NCI-H69 (cell line): ENCODE results near the gene PITHD1.
A peak's percentile ranks its signal among the peaks of the same experiment; 100 is the strongest.
"Not testable (repeated sequence)": the region's sequence is repeated elsewhere in the genome, so short reads cannot be mapped to it uniquely, and the experiment has no call there.

Source experiments
- DNase-seq: peaks from one replicate; lab custom pipeline; 2025; lab: John Stamatoyannopoulos, UW

The PITHD1 gene

DNA sequence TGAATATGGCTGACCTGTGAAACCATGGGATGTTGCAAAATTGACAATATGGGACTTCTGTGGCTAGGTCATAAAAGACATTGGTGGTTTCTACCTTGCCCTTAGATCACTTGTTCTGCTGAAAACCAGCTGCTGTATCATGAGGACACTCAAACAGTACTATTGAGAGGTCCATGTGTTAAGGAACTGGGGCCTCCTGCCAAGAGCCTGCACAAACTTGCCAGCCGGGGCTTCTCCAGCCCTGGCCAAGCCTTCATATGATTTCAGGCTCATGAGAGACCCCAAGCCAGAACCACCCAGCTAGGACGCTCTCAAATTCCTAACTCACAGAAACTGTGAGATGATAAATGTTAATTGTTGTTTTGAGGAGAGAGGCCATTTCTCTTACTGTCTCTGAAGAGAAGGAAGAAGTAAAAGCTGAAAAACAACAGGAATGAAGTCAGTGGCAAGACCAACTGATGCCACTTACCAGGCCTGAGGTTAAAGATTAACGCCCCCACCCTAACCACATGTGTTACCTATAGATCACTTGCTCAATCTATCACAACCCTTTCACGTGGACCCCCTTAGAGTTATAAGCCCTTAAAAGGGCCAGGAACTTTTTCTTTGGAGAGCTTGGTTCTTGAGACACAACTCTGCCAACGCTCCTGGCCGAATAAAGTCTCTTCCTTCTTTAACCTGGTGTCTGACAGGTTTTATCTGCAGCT is 3.9 kb upstream of the PITHD1 start:
- no peak for DNase-seq

DNA sequence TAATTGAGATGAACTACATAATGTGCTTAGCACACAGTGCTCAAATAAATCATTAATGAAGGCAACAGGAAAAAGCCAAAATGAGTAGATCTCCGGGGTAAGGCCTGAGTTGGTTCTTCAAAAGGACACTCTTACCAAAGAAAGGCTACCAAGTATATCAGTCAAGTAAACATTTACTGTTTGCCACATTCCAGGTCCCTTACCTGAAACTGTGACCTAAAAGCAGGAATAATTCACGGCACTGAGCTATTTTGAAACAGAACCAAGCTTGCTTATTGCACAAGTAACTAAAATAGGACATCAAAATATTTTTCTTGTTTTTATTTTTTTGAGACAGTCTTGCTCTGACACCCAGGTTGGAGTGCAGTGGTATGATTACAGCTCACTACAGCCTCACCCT is 2.0 kb upstream of the PITHD1 start:
- no peak for DNase-seq

DNA sequence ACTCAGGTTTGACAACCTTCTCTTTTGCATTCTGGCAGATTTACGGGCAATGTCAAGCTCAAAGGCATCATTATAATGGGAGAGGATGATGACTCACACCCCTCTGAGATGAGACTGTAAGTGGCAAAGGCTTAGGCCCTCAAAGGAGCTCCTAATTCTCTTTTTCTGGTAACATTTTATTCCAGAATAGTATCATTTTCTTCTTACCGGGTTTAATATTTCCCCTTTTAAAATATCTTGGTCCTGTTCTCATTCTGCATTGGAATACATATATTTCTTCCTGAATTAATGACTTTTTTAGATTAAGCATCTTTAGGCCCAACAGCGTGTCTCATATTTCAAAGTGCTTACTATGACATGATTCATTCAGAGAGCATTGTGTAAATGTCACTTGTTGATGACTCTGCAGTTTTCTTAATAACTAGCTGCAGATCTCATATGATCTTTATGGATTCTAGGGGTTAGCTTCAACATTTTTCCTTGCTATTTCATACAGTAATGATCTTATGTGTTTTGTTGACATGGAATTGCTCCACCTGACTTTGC is 1.7 kb downstream of the PITHD1 start:
- peak; percentile 53 for DNase-seq

DNA sequence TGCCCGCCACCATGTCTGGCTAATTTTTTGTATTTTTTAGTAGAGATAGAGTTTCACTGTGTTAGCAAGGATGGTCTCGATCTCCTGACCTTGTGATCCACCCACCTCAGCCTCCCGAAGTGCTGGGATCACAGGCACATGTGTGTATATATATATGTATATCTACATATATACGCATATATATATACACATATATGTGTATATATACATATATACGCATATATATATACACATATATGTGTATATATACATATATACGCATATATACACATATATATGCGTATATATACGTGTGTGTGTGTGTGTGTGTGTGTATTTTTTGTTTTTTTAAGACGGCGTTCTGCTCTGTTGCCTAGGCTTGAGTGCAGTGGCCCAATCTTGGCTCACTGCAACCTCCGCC is 4.9 kb downstream of the PITHD1 start:
- not testable (repeated sequence) for DNase-seq

- no peak for DNase-seq
These were observed 6.6 kb downstream of the PITHD1 start for GRCh38 chr1:23784846-23785245.

DNA sequence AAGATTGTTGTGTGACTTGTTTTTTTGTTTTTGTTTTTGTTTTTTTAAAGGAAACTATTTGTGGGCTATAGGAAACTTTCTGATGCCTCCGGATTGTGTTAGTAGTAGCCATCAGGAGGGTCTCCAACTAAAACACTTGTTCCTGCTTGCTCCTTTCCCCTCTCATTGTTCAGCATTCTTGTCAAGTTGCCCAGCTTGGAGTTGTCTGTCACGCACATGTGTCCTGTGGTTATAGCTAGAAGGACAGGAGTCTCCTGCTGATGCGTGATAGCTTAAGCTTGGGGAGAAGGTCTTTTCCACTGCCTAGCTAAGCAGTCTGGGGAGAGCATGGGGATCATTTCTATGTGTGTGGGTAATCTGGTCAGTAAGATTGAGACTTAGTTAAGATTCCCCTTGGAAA is 9.5 kb downstream of the PITHD1 start:
- no peak for DNase-seq

- no peak for DNase-seq
These were observed 10.5 kb downstream of the PITHD1 start for GRCh38 chr1:23788695-23789094.

- DNase-seq, result peak; percentile 86
These were observed 12.7 kb downstream of the PITHD1 start, which contains the start of gene LYPLA2 for GRCh38 chr1:23790696-23791515. LYPLA2 (plus strand) TSS chr1:23791145; CDS start chr1:23792683, 1,538 bp downstream.

GRCh38 chr1:23791516-23792047 is 13.4 kb downstream of the PITHD1 start:
- peak; percentile 44 for DNase-seq

DNA sequence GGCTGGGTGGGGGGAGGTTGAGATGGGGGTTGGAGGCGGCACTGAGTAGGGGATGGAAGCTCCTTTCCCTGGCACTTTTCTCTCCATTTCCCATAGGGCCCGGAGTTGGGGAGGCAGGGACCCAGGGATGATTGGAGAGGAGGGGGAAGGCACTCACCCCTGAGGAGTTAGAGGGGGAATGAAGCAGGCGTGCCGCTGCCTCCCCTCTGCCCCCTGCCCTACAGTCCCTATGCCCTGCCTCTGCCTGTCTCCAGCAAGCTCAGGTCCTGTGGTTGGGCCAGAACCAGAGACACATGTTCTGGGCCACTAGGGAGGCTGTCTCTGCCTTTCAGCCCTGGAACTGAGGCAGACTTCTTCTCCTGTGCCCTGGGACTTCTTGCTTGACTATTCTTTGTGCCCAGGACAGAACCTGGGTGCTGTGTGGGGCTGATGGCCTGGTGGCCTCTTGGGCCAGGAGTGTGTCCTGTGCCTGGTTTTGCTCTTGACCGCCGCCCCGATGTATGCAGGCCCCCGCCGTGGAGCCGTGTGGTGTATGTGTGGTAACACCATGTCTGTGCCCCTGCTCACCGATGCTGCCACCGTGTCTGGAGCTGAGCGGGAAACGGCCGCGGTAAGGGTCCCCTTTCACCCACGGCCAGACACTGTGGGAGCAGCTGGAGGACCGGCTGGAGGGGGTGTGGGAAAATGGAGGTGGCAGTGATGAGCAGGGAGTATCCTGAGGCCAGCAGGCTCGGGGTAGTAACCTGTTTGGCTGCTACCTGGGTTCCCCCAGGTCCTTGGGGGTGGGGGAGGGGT is 14.1 kb downstream of the PITHD1 start:
- no peak for DNase-seq

DNA sequence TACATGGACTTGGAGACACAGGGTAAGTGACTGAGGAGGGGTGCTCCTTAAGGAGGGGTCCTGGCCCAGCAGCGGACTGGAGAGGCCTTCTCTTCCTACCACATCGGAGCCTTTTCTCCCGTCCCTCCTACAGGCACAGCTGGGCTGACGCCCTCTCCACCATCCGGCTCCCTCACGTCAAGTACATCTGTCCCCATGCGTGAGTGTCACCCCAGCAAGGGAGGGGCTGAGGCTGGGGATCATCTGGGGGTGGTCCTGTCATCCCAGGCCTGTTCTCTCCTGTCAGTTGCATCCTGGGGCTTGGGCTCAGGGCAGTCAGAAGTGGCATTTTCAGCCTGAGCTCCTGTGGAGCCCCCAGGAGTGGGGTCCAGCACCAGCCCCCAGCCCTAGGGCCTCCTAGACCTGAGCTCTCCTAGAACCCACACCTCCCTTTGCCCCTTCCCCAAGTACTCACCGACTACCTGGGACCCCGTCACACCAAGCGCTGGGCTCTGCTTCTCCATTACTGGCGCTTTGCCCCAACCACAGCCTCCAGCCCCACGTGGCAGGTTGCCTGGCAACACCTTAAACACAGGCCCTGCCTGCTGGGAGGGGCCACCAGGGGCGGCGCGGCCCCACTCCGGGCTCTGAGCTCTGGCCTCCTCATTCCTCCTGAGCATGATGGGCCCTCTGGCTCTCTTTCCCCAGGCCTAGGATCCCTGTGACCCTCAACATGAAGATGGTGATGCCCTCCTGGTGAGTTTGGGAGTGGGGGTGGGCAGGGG is 15.0 kb downstream of the PITHD1 start:
- DNase-seq, result peak; percentile 3

DNA sequence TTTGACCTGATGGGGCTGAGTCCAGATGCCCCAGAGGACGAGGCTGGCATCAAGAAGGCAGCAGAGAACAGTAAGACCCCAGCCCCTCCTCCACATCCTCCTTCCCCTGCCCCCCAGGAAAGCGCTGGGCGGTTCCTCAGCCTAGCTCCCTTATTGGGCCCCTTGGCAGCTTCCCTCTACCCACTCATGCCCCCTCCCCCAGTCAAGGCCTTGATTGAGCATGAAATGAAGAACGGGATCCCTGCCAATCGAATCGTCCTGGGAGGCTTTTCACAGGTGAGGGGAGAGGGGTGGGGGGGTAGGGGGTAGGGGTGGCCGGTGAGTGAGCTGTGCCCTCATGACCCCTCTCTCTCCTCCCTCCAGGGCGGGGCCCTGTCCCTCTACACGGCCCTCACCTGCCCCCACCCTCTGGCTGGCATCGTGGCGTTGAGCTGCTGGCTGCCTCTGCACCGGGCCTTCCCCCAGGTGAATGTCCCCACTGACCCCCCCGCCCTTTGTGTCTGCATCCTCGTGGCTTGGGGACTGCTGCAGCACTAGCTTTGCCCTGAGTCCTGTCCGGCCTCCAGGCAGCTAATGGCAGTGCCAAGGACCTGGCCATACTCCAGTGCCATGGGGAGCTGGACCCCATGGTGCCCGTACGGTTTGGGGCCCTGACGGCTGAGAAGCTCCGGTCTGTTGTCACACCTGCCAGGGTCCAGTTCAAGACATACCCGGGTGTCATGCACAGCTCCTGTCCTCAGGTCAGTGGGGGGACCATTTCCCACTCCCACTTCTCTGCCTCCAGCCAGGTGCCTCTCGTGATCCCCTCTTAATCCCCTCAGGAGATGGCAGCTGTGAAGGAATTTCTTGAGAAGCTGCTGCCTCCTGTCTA is 15.9 kb downstream of the PITHD1 start:
- no peak for DNase-seq

GRCh38 chr1:23794732-23795182 is 16.5 kb downstream of the PITHD1 start:
- not testable (repeated sequence) for DNase-seq

- DNase-seq, result no peak
These were observed 17.7 kb downstream of the PITHD1 start for GRCh38 chr1:23795676-23796465.

- DNase-seq, result no peak
These were observed 18.5 kb downstream of the PITHD1 start for GRCh38 chr1:23796466-23797271.

- DNase-seq, result no peak
These were observed 19.5 kb downstream of the PITHD1 start for GRCh38 chr1:23797478-23798448.

DNA sequence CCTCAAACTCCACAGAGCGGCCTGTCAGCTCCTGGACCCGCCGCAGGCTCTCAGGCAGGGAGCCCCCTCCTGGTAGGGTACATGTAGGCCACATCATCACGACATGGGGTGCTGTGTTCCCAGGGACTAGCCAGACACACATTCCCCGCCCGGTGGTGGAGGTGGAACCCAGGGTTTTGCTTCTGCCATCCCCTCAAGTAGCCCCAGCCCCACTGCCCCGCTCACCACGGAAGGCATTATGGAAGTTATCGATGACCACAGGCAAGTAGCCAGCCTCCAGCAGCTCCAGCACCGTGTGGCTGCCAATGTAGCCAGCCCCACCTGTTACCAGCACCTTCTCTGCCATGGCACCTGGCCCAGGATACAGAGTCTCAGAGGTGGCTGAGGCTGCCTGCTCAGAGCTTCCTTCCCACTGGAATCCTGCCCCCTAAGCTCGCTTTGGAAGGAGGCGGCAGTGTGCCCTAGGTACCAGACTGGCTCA is 20.5 kb downstream of the PITHD1 start:
- DNase-seq, result peak; percentile 1
